ENCODE data around the gene NAPEPLD.
"Not testable (repeated sequence)": the region's sequence is repeated elsewhere in the genome, so short reads cannot be mapped to it uniquely, and the experiment has no call there.

The NAPEPLD gene

DNA sequence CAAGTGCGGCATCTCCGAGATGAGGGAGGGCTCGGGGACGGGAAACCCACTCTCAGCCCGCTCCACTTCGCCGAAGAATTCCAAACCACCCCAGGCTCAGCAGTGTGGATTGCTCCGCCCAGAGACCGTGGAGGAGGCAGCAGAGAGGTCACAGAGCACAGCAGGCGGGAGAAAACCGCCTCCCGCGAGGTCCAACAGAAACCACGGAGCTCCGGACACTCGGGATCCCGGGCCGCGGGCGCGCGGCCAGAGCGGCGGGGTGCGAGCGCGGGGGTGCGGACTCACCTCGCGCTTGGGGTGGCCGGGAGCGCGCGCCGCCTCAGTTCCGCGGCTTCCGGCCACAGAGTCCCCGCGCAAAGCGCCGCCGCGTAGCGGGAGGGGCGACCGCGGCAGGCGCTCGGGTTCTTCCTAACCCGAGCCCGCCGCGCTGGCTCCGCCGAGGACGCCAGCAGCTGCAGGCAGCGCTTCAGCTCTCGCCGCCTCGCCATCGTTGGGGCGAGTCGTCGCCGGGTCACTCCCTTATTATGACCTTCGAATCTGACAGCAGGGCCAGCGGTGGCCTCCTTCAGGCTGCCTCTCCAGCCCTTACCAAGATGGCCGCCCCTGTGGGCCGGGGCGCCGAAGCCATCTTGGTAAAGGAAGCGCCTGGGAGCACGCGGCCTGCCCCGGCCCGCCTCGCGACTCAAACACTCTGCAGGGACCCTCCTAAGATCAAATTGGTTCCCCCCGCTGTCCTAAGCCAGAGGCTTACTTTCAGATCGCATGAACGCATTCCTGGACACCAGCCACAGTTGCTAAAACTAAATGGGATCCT is at the start of gene NAPEPLD:
TSS of gene NAPEPLD (minus strand) at position 106 of the 814 bp plus-strand sequence. CDS start 20,323 bp downstream, outside the sequence.
- peak; percentile 87 for DNase-seq

DNA sequence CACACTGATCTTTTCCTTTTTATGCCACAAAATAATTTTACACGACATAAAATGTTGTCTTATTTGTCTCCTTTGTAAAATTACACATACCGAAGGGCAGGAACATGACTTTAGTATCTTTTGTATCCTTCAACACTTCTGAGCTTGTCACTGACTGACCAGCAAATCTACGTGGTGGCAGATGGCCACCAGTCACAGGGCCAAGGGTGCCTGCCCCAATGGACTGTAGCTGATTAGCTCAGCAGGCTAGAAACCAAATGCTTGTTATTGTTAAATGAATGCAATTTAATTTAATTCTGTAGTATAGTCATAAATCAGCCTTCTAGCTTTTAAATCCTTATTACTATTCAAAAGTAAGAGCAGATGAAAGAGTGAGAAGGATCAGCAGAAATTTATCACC is 49.2 kb upstream of the NAPEPLD start:
- DNase-seq = not testable (repeated sequence)

DNA sequence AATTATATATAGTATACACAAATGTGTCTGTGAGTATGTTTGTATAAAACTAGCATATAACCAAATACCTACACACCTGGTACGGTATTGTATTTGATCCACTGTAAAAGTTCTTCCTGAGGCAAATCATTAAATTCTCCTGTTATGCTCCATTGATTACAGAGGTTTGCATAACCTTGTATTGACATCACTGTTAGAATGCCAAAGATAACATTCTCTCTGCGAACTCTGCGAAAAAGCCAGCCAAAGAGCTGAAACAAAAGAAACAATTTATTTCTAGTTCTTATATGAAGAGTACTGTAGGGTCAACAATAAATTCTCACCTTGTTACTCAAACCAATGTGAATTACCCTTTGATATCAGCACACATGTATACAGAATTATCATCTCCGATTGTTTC is 46.5 kb upstream of the NAPEPLD start:
- not testable (repeated sequence) for DNase-seq

DNA sequence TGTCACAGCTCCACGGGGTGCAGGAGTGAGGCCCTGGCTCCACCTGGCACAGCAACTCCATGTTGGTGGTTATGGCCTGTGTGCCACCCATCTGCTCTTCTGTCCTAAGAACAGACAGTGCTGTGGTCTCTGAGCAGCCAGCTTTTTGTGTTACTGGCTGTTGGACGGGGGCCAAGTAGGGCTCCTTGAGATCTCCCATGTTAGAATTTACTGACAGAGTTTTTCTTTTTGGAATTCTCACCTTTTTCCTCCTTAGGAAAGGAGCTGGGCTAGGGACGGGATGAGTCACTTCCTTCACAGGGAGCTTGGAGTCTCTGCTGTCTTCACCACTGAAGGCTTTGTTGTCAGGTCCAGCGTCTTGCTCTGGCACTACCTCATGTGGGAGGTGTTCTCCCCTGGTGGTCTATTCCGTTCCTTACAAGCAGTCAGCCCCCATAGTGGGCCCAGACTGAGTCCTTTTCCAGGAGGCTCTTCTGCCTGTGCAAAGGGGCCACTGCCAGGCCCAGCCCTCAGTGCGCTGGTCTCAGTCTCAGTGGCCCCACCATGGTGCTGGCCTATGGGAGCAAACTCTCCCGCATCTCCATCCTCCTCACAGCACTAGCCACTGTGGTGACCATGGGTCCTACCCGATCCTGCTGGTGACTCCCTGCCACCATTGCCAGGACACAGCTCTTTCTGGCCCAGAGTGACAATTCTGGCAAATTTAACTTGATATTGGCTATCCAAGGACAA is 23.7 kb upstream of the NAPEPLD start:
- not testable (repeated sequence) for DNase-seq

DNA sequence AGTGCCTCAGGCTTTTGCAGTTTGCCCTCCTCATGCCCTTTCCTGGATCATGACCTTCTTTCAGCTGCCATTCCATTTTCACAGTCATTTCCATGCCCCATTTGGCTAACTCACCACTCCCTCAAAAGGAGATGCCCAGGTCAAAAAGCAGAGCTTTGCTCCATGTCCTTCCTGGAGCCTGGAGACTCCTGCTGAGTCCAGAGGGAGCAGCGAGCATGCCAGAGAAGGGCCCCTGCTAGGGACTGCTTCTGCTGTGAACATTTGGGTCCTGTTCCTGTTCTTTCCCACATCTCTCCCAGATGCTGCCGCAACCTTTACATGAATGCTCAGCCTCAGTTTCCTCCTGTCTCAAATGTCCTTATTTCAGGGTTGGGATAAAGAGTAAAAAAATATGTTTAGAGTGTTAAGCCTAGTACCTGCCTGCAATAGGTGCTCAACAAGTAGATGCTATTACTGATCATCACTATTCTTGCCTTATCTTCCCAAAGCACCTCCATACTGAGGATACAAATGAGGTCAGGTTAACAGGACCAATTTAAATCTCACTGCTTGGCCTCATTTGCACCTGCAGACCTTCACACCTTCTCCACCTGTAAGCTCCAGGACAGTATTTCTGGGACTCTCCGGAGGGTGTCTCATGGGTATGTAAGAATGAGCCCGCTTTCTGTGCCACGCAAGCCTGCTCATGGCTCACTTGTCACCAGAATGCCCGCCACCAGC is 23.0 kb upstream of the NAPEPLD start:
- not testable (repeated sequence) for DNase-seq

DNA sequence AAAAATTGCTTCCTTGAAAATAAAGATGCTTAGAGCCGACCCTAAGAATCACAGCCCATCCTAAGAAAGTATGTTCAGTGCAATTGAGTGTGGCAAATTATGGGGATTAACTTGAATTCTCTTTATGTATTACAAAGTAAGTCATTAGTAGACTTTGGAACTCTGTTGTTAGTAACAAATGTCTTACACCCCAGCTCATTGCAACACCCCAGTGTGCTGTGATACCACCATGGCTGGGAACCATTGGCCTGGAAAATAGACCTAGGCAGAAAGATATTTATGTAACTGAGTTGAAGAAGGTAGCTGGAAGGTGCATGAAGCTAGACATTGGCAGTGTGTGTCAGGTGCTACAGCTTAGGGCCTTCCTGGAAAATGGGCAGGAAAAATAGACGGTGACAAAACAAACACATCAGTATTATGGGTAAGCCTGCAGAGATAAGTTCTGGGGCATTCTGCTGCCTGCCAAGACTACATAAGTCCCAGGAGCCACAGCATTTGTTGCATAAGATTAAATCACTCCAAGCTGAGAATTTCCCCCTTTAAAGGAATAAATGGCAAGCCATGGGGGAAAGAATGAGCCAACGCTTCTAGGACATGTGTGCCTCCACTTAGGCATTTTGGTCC is 18.1 kb upstream of the NAPEPLD start:
- not testable (repeated sequence) for DNase-seq

DNA sequence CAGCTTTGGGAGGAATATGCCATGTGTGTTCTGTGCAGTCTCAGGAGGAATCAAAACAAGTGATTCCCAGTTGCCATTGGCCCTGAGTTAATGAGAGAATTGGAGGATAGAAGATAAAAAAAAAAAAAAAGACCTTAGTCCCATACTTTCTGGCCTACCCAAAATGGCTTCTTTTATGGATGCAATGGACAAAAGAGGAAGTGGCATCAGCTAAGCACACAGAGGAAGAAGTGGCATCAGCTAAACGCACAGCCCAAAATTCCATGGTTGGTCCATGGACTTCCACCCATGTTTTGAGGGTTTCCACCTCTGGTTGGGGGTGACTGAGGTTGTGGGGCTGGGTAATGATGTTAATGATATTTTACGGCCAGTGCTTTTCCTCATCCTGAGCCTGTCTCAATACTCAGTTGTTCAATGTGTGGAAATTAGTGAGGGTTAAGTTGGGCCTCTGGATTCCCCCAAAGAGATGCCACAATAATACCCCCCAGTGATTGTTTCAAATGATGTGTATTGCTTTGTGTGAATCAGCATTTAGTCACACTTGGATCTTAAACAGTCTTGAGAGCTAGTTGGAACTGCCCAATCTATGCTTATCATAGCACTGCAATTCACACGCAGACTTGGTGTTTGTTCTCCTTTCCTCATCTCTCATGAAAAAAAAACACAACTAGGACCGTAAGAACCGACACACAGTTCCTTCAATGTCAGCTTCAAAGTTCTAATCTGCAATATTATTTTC is 14.4 kb upstream of the NAPEPLD start:
- DNase-seq = not testable (repeated sequence)

DNA sequence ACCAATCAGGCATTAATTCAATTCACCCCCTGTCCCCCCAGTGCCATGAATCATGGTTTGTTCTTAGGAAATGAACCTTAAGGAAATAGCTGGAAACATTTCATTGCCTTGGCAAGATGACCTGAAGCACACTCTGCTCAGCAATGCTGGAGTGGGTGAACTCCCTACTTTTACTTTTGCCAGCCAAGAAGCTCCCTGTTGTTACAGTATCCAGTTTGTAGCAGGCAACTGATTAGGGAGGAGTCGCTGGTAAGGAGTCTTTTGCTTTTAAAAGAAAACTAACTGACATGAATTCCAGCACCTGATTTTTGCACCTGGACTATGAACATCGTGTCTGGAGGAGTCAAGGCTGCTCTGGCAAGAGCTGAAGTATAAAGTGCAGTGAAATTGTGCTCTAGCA is 13.7 kb upstream of the NAPEPLD start:
- not testable (repeated sequence) for DNase-seq

DNA sequence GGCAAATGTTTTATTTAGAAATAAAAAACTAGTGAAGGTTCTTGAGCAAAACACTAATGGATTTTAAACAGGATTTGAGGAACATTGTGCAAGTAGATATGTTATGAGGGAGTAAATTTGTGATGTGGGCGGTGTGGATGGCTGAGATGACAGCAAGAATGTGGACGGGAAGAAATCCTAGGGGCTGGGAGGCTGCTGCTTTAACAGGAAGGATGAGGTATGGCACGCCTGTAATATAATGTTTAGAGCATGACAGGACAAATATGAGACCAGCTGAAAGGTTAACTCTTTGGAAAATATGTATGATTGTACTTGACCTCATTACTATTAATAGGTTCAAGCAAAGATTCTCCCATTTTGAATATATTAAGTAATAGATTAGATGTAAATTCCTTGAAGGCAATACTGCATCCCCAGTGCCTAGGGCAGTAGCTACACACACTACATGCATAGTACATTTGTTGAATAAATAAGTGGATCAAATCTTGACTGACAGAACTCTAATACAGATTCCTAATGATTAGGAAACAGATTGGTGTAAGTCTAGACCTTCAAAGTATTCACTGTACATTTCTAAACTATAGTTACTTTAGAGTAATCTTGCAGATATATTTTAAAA is 13.2 kb upstream of the NAPEPLD start:
- DNase-seq = not testable (repeated sequence)

DNA sequence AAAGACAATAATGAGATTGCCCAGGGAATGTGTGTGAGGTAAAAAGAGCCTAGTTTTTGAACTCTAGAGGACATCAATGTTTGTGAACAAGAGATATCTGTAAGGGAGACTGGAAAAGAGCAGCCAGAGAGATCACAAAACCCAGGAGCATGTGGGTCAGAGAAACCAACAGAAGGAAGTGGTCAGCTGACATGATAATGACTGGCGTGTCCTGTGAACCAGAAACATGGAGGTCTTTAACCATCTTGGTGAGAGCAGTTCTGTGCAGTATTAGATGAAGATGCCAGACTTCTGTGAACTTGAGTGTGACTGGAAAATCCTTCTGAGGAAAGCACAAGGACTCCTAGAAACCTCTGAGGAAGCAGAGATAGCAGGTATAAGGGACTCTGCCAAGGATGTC is 10.2 kb upstream of the NAPEPLD start:
- not testable (repeated sequence) for DNase-seq

DNA sequence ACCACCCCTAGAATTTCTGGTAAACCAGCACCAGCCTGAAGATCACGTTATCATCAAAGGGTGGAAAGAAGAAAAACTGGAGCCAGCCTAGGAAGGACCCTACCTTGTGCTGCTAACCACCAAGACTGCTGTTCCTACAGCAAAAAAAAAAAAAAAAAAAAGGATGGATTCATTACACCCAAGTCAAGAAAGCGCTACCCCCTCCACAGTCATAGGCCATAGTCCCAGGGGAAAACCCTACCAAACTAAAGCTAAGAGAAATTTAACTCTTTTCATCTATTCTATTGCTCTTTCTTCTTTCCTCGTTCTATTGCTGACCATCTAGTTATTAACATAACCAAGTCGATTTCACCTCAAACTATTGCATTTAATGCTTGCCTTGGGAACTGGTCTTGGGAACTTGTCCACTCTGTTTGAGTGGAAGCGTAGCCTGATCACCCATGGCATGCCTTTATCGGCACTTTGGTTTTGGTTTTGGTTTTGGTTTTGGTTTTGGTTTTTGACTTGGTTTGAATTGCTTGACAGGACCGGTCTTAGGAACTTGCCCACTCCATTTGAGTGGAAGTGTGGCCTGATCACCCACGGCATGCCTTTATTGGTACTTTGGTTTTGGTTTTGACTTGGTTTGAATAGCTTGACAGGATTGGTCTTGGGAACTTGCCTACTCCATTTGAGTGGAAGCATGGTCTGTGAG is 6.6 kb upstream of the NAPEPLD start:
- not testable (repeated sequence) for DNase-seq

DNA sequence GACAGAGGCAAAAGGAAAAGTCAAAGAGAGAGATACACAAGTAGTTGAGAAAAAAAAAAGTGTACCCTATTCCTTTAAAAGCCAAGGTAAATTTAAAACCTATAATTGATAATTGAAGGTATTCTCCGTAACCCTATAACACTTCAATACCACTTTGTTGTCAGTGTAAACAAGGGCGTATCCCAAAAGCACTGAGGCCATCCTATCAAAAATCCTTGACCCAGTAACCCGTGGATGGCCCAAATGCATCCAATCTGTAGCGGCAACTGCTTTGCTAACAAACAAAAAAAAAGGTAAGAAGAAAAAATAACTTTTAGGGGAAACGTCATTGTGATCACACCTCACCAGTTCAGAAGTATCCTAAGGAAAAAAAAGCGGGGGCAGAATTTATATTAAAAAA is 5.1 kb upstream of the NAPEPLD start:
- no peak for DNase-seq

DNA sequence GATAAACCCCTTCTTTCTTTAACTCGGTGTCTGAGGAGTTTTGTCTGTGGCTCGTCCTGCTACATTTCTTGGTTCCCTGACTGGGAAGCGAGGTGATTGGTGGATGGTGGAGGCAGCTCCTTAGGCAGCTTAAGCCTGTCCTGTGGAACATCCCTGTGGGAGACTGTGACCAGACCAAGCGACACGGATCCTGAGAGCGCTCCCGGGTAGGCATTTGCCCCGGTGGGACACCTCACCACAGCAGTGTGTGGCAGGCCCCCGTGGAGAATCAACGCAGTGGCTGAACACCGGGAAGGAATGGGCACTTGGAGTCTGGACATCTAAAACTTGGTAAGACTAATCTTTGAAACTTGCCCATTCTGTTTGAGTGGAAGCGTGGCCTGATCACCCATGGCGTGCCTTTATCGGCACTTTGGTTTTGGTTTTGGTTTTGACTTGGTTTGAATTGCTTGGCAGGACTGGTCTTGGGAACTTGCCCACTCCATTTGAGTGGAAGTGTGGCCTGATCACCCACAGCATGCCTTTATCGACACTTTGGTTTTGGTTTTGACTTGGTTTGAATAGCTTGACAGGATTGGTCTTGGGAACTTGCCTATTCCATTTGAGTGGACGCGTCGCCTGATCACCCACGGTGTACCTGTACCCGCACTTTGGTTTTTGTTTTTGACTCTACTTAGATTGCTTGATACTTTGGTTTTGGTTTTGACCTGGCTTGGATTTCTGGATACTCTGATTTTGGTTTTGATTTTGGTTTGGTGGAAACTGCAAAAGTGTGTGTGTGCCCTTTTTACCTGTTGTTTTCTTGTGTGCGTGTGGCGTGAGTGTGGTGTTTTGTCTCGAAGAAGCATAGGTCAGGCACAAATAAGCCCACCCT is 4.1 kb upstream of the NAPEPLD start:
- not testable (repeated sequence) for DNase-seq

DNA sequence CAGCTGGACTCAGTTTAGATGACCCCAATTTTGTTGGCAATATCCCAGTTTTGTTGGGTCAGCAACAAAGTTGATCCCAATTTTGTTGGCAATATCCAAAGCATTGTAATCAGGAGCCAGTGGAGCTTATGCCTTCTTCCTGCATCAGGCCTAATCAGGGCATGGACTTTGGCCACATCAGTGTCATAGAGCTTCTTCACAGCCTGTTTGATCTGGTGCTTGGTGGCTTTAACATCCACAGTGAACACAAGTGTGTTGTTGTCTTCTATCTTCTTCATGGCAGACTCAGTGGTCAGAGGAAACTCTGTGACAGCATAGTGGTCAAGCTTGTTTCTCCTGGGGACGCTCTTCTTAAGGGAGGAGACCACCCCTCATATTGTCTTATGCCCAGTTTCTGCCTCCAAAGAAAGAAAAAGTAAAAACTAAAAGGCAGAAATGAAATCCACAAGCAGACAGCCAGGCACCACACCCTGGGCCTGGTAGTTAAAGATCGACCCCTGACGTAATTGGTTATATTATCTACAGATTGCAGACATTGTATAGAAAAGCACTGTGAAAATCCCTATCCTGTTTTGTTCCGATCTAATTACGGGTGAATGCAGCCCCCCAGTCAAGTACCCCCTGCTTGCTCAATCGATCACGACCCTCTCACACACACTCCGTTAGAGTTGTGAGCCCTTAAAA is 3.2 kb upstream of the NAPEPLD start:
- DNase-seq = not testable (repeated sequence)

DNA sequence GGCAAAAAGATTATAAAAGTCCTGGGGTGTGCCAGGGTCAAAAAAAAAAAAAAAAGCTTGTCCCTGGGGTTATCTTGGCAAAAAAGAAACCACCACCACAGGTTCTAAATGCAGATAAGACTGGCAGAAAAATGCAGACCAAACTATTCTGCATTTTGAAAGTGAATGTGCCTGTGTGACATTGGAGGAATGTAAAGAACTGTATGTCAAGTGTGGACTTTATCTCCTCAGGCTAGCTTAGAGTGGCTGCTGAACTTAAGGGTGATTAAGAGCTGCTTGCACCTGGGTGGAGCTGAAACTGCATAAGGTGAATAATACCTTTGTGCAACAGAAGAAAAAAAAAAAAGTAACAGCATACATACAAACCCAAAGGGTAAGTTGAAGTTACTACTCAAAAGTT is 1.3 kb upstream of the NAPEPLD start:
- DNase-seq = no peak

DNA sequence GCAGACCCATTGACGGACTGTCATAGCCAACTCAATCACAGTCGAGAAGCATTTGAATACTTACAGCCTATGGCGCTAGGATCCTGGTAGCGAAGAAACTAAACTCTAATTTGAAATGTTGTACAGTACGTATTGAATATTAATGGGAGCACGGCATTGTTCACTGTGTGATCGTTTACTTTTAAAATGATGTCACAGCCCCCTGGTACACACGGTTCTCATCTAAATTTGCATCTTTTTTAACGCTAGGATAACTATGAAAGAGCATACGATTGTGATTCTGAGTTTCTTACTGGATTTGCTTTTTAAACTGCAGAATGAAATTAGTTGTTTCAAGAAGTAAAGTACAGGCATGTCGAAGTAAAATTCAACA is 895 bp upstream of the NAPEPLD start:
- DNase-seq = no peak

DNA sequence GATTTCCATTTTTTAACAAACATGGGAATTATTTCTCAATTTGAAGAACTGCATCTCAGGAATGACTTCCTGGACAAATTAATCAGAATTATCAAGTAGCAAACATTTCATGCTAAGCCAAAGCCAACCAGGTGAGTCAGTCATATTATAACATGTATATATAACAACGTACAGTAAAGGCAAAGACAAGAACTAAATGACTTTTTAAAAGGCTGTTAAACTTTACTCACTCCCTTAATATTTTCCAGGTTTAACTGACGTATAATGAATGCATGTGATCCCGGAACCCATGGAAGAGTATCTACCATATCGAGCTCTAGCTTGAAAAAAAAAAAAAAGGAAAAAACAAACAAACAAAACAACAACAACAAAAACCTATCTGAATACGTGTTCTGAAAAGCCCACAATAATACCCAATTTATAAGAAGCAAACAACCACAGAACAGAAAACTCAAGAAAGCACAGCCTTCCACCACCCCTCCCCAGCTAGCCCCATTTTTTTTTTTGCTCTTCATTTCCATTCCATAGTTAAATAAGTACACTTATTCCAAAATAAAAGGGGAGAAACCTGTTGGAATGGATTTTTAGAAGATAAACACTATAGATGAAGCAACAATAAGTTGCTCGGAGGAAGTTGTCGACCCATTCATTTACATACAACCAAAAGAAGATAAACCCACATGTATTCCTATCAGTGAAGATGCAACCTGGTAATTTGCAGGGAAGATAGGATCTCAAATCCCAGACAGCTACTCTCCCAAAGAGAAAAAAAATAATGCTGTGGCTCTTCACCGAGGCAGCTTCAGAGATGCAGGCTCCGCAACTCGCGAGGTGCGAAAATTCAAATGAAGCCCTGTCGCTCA is 537 bp downstream of the NAPEPLD start:
- no peak for DNase-seq

DNA sequence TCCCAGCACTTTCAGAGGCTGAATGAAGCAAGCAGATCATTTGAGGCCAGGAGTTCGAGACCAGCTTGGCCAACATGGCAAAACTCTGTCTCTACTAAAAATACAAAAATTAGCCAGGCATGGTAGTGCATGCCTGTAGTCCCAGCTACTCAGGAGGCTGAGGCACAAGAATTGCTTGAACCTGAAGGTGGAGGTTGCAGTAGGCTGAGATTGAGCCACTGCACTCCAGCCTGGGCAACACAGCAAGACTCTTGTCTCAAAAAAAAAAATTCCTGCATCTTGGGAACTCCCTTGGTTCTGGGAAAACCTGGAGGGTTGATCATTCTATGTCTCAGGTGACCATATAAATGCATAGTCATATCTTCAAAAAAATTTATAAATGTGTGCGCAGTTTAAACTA is 4.1 kb downstream of the NAPEPLD start:
- DNase-seq = not testable (repeated sequence)

DNA sequence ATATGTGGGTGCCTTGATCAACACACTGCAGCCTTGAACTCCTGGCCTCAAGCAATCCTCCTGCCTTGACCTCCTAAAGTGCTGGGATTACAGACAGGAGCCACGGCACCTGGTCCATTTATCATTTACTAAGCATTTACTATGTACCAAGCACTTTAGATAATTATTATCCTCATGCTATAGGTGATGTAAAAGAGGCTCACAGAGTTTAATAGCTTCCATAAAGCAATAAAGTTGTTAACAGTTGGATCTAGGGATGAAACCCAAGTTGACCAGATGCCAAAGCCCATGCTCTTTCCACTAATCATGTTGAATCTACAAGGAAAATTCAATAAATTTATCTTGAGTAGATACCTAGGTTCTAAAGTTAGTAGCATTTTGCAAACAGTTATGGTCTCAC is 5.0 kb downstream of the NAPEPLD start:
- no peak for DNase-seq

Measured in NCI-H146 (cell line).